ENCODE data around the gene FAM118B.
A peak's percentile ranks its signal among the peaks of the same experiment; 100 is the strongest.

Gene FAM118B

GRCh38 chr11:126193038-126193478, 18.5 kb upstream of the FAM118B start:
- no peak overlapping the region for H3K27ac Mint-ChIP-seq
- peaks cover 13% of the 10 kb centered on the region for H3K9me3 Mint-ChIP-seq
- H3K4me3 Mint-ChIP-seq, result no peak overlapping the region
- peaks cover 10% of the 10 kb centered on the region for H3K4me1 Mint-ChIP-seq (ENCODE audit: low read depth)
- H3K27me3 Mint-ChIP-seq, result no peaks in the 10 kb centered on the region
- peaks cover 72% of the 10 kb centered on the region for H3K36me3 Mint-ChIP-seq (ENCODE audit: low read depth)
- intact Hi-C loops (cut with micrococcal nuclease), result loop anchor here (5.0 kb wide), 1 partner anchor 251 kb away; no protein-coding TSS in a partner anchor

- peaks cover 10% of the 10 kb centered on the region for H3K4me1 Mint-ChIP-seq (ENCODE audit: low read depth)
- intact Hi-C loops (cut with micrococcal nuclease), result loop anchor here (1.0 to 5.0 kb wide), 2 partner anchors 252 to 271 kb away; no protein-coding TSS in a partner anchor
- peaks cover 72% of the 10 kb centered on the region for H3K36me3 Mint-ChIP-seq (ENCODE audit: low read depth)
- H3K27ac Mint-ChIP-seq, result no peak overlapping the region
- no peak overlapping the region for H3K4me3 Mint-ChIP-seq
- no peaks in the 10 kb centered on the region for H3K27me3 Mint-ChIP-seq
- peaks cover 19% of the 10 kb centered on the region for H3K9me3 Mint-ChIP-seq
Observed at GRCh38 chr11:126194121-126194543, 17.4 kb upstream of the FAM118B start.

- H3K36me3 Mint-ChIP-seq (ENCODE audit: low read depth), result peaks cover 75% of the 10 kb centered on the region
- no peak overlapping the region for H3K4me3 Mint-ChIP-seq
- no peaks in the 10 kb centered on the region for H3K27me3 Mint-ChIP-seq
- peaks cover 19% of the 10 kb centered on the region for H3K9me3 Mint-ChIP-seq
- intact Hi-C loops (cut with micrococcal nuclease), result no loop called here
- H3K27ac Mint-ChIP-seq, result no peak overlapping the region
- peaks cover 10% of the 10 kb centered on the region for H3K4me1 Mint-ChIP-seq (ENCODE audit: low read depth)
Observed at GRCh38 chr11:126195119-126195518, 16.5 kb upstream of the FAM118B start.

DNA sequence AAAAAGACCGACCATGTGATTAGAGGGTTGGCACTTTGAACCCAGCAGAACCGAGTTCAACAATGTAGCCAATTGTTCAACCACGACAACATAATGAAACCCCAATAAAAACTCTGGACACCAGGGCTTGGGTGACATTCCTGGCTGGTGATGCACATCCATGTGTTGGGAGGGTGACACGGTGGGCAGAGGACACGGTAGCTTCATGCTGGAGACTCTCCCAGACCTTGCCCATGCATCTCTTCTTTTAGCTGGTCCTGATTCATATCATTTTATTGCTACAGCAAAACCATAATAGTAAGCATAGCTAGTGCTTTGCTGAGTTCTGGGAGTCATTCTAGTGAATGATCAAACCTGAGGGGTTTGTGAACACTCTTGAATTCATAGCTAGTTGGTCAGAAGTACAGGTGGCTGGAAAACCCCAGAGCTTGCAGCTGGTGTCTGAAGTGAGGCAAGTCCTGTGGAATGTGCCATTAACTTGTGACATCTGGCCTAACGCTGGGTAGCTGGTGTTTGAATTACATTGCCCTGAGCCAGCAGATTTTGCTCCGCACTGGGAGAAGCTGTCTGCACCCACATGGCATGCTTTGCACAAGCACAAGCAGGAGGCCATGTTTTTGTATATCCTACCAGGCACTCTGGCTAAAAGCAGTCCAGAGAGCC, 14.2 kb upstream of the FAM118B start:
- no peak overlapping the region for H3K27ac Mint-ChIP-seq
- peaks cover 19% of the 10 kb centered on the region for H3K9me3 Mint-ChIP-seq
- H3K36me3 Mint-ChIP-seq (ENCODE audit: low read depth), result peaks cover 78% of the 10 kb centered on the region
- peaks cover 10% of the 10 kb centered on the region for H3K4me1 Mint-ChIP-seq (ENCODE audit: low read depth)
- intact Hi-C loops (cut with micrococcal nuclease), result no loop called here
- H3K27me3 Mint-ChIP-seq, result no peaks in the 10 kb centered on the region
- H3K4me3 Mint-ChIP-seq, result no peak overlapping the region

GRCh38 chr11:126198648-126199047, 12.9 kb upstream of the FAM118B start:
- intact Hi-C loops (cut with micrococcal nuclease), result no loop called here
- Mint-ChIP-seq H3K9me3 (peaks cover 19% of the 10 kb centered on the region), H3K27me3 (no peaks in the 10 kb centered on the region), H3K4me3 (no peak overlapping the region), H3K27ac (no peak overlapping the region), H3K36me3 (ENCODE audit: low read depth) (peaks cover 79% of the 10 kb centered on the region), H3K4me1 (ENCODE audit: low read depth) (peaks cover 10% of the 10 kb centered on the region)

GRCh38 chr11:126202646-126203359, 8.8 kb upstream of the FAM118B start:
- Mint-ChIP-seq H3K4me3 (no peak overlapping the region), H3K27ac (no peak overlapping the region), H3K9me3 (peaks cover 9% of the 10 kb centered on the region), H3K36me3 (ENCODE audit: low read depth) (peaks cover 92% of the 10 kb centered on the region), H3K27me3 (no peaks in the 10 kb centered on the region), H3K4me1 (ENCODE audit: low read depth) (no peaks in the 10 kb centered on the region)
- intact Hi-C loops (cut with micrococcal nuclease), result no loop called here

DNA sequence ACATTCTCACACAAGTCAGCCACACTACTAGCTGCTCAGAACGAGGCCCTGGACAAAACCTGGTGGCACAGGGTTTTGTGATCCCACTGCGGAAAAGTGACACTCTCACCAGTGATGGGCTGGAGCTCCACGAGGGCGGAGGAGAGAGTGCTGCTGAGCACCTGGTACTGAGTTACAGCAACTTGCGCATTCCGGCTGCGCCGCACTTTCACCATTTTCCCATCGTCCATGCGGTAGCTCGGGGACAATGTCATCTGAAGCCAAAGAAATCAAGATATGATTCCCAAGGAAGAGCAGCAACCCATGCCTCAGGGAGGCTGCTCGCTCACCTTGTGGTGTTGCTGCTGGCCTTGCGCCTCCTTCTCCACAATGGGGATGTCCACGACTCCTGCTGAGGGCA, 6.2 kb upstream of the FAM118B start:
- H3K27ac Mint-ChIP-seq, result no peak overlapping the region
- intact Hi-C loops (cut with micrococcal nuclease), result no loop called here
- H3K4me3 Mint-ChIP-seq, result no peak overlapping the region
- H3K36me3 Mint-ChIP-seq (ENCODE audit: low read depth), result peaks cover 83% of the 10 kb centered on the region
- no peaks in the 10 kb centered on the region for H3K27me3 Mint-ChIP-seq
- no peaks in the 10 kb centered on the region for H3K9me3 Mint-ChIP-seq
- H3K4me1 Mint-ChIP-seq (ENCODE audit: low read depth), result peaks cover 2% of the 10 kb centered on the region

DNA sequence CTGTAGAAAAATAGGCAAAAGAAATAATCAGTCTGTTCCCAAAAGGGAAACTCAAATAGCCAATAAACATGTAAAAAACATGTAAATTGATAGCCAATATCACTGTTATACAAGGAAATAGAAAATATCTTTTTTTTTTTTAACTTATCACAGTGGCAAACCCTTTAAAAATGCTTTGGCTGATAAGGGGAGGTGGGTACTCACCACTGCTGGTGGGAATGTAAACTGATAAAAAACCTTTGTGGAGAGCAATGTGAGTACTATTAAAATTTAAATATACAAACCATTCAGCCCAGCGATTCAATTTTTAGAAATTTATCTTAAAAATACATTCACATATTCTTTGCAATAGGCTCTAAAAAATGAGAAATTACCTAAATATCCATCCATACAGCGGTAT, 3.7 kb upstream of the FAM118B start:
- H3K4me1 Mint-ChIP-seq (ENCODE audit: low read depth), result peaks cover 20% of the 10 kb centered on the region
- H3K27me3 Mint-ChIP-seq, result no peaks in the 10 kb centered on the region
- peaks cover 74% of the 10 kb centered on the region for H3K36me3 Mint-ChIP-seq (ENCODE audit: low read depth)
- intact Hi-C loops (cut with micrococcal nuclease), result no loop called here
- no peak overlapping the region for H3K27ac Mint-ChIP-seq
- H3K9me3 Mint-ChIP-seq, result no peaks in the 10 kb centered on the region
- H3K4me3 Mint-ChIP-seq, result no peak overlapping the region

- Mint-ChIP-seq H3K27me3 (no peaks in the 10 kb centered on the region), H3K27ac (peak overlapping the region; percentile 94), H3K36me3 (ENCODE audit: low read depth) (peaks cover 44% of the 10 kb centered on the region), H3K9me3 (no peaks in the 10 kb centered on the region), H3K4me3 (peak overlapping the region; percentile 97), H3K4me1 (ENCODE audit: low read depth) (peaks cover 43% of the 10 kb centered on the region)
- intact Hi-C loops (cut with micrococcal nuclease), result loop anchor here (1.0 to 10.0 kb wide), 5 partner anchors 58 to 1146 kb away; partner anchors contain the start of genes FOXRED1, PUS3, SLC37A2 and STT3A
Observed at GRCh38 chr11:126210871-126211235, 729 bp upstream of the FAM118B start.

DNA sequence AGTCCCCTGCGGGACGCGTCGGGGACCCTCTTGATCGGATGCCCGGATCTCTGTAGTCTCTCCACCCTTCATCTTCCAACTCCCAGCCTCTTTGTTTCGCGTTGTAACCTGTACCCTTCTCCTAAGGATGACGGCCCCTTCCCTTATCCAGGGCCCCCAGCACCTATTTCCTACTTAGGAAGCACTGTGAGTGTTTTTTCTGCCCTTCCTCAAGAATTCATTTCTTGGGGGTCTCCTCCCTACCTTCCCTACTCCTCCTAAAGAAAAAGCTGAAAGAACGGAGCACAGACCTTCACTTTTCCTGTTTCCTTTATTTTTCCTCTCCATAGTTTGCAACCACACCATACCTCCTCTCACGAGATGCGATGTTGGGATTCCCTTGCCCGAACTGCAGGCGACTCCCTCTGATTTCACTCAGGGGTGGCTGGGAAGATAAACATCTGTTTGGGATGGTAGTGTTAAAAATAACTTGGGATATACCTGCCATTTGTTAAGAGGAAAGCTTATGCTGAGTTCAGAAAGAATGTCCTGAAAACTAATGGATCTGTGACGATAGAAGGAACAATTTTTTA, 593 bp downstream of the FAM118B start:
- intact Hi-C loops (cut with micrococcal nuclease), result loop anchor here (5.0 to 10.0 kb wide), 3 partner anchors 70 to 1147 kb away; partner anchors contain the start of genes SLC37A2, STT3A and TIRAP
- H3K27ac Mint-ChIP-seq, result peak overlapping the region; percentile 94

DNA sequence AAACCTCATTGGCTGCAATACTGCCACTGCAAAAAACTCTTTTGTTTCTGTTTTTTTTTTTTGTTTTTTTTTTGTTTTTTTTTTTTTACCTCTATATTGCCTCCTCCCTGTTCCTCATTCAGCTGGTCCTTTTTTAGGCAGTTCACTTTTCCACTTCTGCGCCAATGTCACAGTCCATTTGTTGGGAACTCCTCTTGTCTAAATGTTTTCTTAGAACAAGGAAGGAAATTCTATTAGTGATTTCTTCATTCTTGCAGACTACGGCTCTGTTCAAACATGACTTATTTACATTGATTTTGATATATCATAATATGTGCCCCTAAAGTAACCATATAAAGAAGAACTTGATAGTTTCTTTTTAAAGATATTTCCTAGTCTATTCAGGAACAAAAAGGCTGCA, 2.9 kb downstream of the FAM118B start:
- peak overlapping the region; percentile 81 for H3K27ac Mint-ChIP-seq
- H3K4me3 Mint-ChIP-seq, result peak overlapping the region; percentile 52
- no peaks in the 10 kb centered on the region for H3K27me3 Mint-ChIP-seq
- peaks cover 75% of the 10 kb centered on the region for H3K4me1 Mint-ChIP-seq (ENCODE audit: low read depth)
- H3K9me3 Mint-ChIP-seq, result no peaks in the 10 kb centered on the region
- intact Hi-C loops (cut with micrococcal nuclease), result loop anchor here (1.0 to 10.0 kb wide), 4 partner anchors 54 to 1150 kb away; partner anchors contain the start of genes SLC37A2, SRPRA, STT3A and TIRAP
- peaks cover 30% of the 10 kb centered on the region for H3K36me3 Mint-ChIP-seq (ENCODE audit: low read depth)

More for the DNA sequence above, 593 bp downstream of the FAM118B start:
- Mint-ChIP-seq H3K4me1 (ENCODE audit: low read depth) (peaks cover 53% of the 10 kb centered on the region), H3K9me3 (no peaks in the 10 kb centered on the region), H3K4me3 (peak overlapping the region; percentile 97), H3K27me3 (no peaks in the 10 kb centered on the region), H3K36me3 (ENCODE audit: low read depth) (peaks cover 41% of the 10 kb centered on the region)

GRCh38 chr11:126214841-126215240, 3.3 kb downstream of the FAM118B start:
- no peaks in the 10 kb centered on the region for H3K9me3 Mint-ChIP-seq
- peak overlapping the region; percentile 81 for H3K27ac Mint-ChIP-seq
- intact Hi-C loops (cut with micrococcal nuclease), result loop anchor here (1.0 to 10.0 kb wide), 4 partner anchors 53 to 1150 kb away; partner anchors contain the start of genes SLC37A2, SRPRA, STT3A and TIRAP
- peaks cover 79% of the 10 kb centered on the region for H3K4me1 Mint-ChIP-seq (ENCODE audit: low read depth)
- H3K27me3 Mint-ChIP-seq, result no peaks in the 10 kb centered on the region
- peak overlapping the region; percentile 52 for H3K4me3 Mint-ChIP-seq
- peaks cover 28% of the 10 kb centered on the region for H3K36me3 Mint-ChIP-seq (ENCODE audit: low read depth)

GRCh38 chr11:126216526-126217305, 5.1 kb downstream of the FAM118B start:
- H3K4me3 Mint-ChIP-seq, result no peak overlapping the region
- H3K27ac Mint-ChIP-seq, result peak overlapping the region; percentile 30
- intact Hi-C loops (cut with micrococcal nuclease), result loop anchor here (10.0 kb wide), 1 partner anchor 1152 kb away; the partner anchor contains the start of gene SLC37A2
- no peaks in the 10 kb centered on the region for H3K9me3 Mint-ChIP-seq
- peaks cover 20% of the 10 kb centered on the region for H3K36me3 Mint-ChIP-seq (ENCODE audit: low read depth)
- H3K27me3 Mint-ChIP-seq, result no peaks in the 10 kb centered on the region
- H3K4me1 Mint-ChIP-seq (ENCODE audit: low read depth), result peaks cover 80% of the 10 kb centered on the region
